Measurements from ENCODE around the gene ALKBH2. TPM values are rescaled to one million over a fixed set of nuclear protein-coding genes. Genes with fewer than 3 reads are reported as not detected.
A peak's percentile ranks its signal among the peaks of the same experiment; 100 is the strongest.

The ALKBH2 gene
- total RNA-seq, 1 donor from 2014 or later, result 31.4 TPM

DNA sequence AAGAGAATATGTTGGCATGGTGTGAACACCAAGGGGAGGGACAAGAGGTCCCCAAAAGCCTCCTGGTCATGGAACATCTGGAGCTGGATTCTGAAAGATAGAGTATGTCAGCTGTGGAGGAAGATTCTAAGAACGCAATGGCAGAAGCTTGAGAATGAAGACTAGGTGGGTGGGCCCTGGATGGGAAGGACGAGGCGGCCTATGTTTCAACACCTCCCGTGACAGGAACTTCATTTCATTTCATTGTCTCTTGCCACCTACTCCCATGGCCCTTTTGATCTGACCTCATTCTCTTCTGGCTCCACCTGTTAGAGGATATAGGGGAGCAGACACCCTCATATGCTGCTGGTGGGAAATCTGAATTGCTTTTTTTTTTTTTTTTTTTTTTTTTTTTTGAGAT lies 7.5 kb upstream of the ALKBH2 start:
- H3K4me3 Mint-ChIP-seq, result no peak overlapping the region
- peaks cover 29% of the 10 kb centered on the region for H3K36me3 Mint-ChIP-seq
- H3K9me3 Mint-ChIP-seq, result no peaks in the 10 kb centered on the region
- peaks cover 23% of the 10 kb centered on the region for H3K4me1 Mint-ChIP-seq (ENCODE audit: unreplicated experiment)
- no peak overlapping the region for H3K27ac Mint-ChIP-seq
- no peaks in the 10 kb centered on the region for H3K27me3 Mint-ChIP-seq
- TF ChIP-seq, protein P1, sequence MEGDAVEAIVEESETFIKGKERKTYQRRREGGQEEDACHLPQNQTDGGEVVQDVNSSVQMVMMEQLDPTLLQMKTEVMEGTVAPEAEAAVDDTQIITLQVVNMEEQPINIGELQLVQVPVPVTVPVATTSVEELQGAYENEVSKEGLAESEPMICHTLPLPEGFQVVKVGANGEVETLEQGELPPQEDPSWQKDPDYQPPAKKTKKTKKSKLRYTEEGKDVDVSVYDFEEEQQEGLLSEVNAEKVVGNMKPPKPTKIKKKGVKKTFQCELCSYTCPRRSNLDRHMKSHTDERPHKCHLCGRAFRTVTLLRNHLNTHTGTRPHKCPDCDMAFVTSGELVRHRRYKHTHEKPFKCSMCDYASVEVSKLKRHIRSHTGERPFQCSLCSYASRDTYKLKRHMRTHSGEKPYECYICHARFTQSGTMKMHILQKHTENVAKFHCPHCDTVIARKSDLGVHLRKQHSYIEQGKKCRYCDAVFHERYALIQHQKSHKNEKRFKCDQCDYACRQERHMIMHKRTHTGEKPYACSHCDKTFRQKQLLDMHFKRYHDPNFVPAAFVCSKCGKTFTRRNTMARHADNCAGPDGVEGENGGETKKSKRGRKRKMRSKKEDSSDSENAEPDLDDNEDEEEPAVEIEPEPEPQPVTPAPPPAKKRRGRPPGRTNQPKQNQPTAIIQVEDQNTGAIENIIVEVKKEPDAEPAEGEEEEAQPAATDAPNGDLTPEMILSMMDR (conservative IDR thresholded peaks at IDR 0.05), result no peak
- DNase-seq (ENCODE audit: extremely low spot score, unreplicated experiment), result no peak

DNA sequence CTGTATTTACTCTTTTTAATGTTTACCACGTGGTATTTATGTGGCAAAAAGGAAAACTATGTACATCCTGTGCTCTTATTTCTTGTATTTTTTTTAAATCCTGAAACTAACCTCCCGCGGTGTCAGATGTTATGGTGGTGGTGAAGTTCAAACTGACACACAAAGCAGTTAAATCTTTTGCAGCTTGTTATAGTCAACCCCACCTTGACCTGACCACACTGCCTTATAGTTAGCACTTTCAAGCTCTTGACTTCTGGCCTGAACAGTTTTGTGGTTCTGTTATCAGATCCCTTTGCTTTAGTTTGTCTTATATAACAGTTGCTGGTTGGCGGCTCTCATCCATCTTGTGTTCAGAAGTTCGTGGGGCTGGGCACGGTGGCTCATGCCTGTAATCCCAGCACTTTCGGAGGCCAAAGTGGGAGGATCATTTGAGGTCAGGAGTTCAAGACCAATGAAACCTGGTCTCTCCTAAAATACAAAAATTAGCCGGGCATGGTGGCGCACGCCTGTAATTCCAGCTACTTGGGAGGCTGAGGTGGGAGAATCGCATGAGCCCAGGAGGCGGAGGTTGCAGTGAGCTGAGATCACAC lies 6.3 kb upstream of the ALKBH2 start:
- no peak for DNase-seq (ENCODE audit: extremely low spot score, unreplicated experiment)
- Mint-ChIP-seq H3K27me3 (no peaks in the 10 kb centered on the region), H3K36me3 (peaks cover 22% of the 10 kb centered on the region), H3K4me1 (ENCODE audit: unreplicated experiment) (peaks cover 23% of the 10 kb centered on the region), H3K9me3 (no peaks in the 10 kb centered on the region), H3K27ac (peak overlapping the region; percentile 72), H3K4me3 (peak overlapping the region; percentile 91)
- TF ChIP-seq, protein P1 (conservative IDR thresholded peaks at IDR 0.05), result no peak

DNA sequence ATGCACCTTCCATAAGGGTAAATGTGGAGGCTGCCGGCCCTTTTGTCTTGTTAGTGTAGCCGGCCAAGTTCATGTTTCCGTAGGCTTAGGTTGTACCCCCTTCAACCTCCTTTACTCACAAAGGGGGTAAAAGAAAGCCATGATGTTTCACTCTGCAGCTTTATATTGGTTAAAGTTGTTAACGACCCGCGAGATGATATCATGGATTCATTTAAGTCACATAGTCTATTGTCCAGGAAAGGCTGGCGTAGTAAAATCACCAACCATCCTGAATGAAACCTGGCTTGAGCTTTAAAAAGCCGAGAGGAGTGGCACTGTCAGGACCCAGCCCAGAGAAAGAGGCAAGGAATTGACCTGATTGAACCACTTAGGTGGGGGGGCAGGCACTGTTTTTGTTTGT lies 5.4 kb upstream of the ALKBH2 start:
- H3K27me3 Mint-ChIP-seq, result no peaks in the 10 kb centered on the region
- TF ChIP-seq, protein P1 (conservative IDR thresholded peaks at IDR 0.05), result no peak
- H3K27ac Mint-ChIP-seq, result peak overlapping the region; percentile 81
- peak overlapping the region; percentile 91 for H3K4me3 Mint-ChIP-seq
- H3K9me3 Mint-ChIP-seq, result no peaks in the 10 kb centered on the region
- peaks cover 19% of the 10 kb centered on the region for H3K36me3 Mint-ChIP-seq
- H3K4me1 Mint-ChIP-seq (ENCODE audit: unreplicated experiment), result peaks cover 23% of the 10 kb centered on the region
- no peak for DNase-seq (ENCODE audit: extremely low spot score, unreplicated experiment)

DNA sequence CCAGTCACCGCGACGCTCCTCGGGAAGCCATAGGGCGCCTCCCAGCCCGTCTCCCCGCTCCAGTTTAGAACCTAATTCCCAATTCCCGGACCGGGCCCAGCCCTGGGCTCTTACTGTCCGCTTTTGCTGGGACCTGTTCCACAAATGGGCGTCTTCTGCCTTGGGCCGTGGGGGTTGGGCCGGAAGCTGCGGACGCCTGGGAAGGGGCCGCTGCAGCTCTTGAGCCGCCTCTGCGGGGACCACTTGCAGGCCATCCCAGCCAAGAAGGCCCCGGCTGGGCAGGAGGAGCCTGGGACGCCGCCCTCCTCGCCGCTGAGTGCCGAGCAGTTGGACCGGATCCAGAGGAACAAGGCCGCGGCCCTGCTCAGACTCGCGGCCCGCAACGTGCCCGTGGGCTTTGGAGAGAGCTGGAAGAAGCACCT lies 4.9 kb upstream of the ALKBH2 start:
- Mint-ChIP-seq H3K36me3 (peaks cover 19% of the 10 kb centered on the region), H3K9me3 (no peaks in the 10 kb centered on the region), H3K27ac (peak overlapping the region; percentile 81), H3K4me1 (ENCODE audit: unreplicated experiment) (peaks cover 28% of the 10 kb centered on the region), H3K27me3 (no peaks in the 10 kb centered on the region), H3K4me3 (peak overlapping the region; percentile 91)
- TF ChIP-seq, protein P1 (conservative IDR thresholded peaks at IDR 0.05), result no peak
- DNase-seq (ENCODE audit: extremely low spot score, unreplicated experiment), result no peak

DNA sequence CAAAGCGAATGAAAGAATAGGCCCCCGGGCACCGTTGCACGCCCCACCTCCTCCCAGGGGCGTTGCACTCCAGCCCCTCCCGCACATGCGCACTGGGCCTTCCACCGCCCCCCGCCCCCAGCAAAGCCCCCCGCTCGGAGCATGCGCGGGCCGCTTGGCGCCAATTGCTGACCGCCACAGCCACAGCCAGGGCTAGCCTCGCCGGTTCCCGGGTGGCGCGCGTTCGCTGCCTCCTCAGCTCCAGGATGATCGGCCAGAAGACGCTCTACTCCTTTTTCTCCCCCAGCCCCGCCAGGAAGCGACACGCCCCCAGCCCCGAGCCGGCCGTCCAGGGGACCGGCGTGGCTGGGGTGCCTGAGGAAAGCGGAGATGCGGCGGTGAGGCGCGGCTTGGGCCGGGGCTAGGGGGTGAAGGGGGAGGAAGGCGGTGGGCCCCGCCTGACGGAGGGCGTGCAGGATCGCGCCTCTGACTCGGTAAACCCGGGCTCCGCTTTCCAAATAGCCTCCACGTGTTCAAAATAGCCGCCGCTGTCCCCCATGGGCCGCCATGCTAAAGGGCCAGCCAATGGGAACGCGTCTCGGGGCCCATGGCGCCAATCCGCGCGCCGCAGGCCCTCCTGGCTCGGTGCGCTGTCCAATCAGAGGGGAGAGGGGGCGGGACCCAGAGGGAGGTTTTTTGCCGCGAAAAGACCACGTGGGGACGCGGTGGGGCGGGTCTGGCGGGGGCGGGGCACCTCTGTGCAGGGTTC lies 4.3 kb upstream of the ALKBH2 start, which contains the start of gene UNG:
TSS of gene UNG (plus strand) at position 163 of the 748 bp plus-strand sequence. CDS start at position 246, 83 bp downstream.
- H3K27me3 Mint-ChIP-seq, result no peaks in the 10 kb centered on the region
- TF ChIP-seq, protein P1 (conservative IDR thresholded peaks at IDR 0.05), result no peak
- no peaks in the 10 kb centered on the region for H3K9me3 Mint-ChIP-seq
- peak within 1 kb of the TSS; percentile 91 for H3K4me3 Mint-ChIP-seq
- peak; percentile 97 for DNase-seq (ENCODE audit: extremely low spot score, unreplicated experiment)
- peak within 1 kb of the TSS; percentile 81 for H3K27ac Mint-ChIP-seq
- peaks cover 18% of the 10 kb centered on the region for H3K36me3 Mint-ChIP-seq
- peaks cover 33% of the 10 kb centered on the region for H3K4me1 Mint-ChIP-seq (ENCODE audit: unreplicated experiment)
